PC-9 (cell line): ENCODE results near the gene DPH6. TPM values are rescaled to one million over a fixed set of nuclear protein-coding genes. Genes with fewer than 3 reads are reported as not detected.

Experiments used
- BruUV-seq: library from RNA; stranded (reverse); fragments of 400-500 nt; replicated peaks from 2 replicates; lab custom pipeline; 2021; lab: Mats Ljungman, UMichigan
- CTCF ChIA-PET: fragments of 300-600 bp; sonication (Branson Sonifier 250); formaldehyde crosslinking; loops from one replicate; lab custom pipeline; 2022; ENCODE audit warnings: antibody characterized with exemption; lab: Charles Lee
- POLR2A ChIA-PET: fragments of 300-600 bp; sonication (Branson Sonifier 250); formaldehyde crosslinking; loops from one replicate; lab custom pipeline; 2022; ENCODE audit warnings: antibody characterized with exemption; ENCODE audit not compliant: unreplicated experiment; lab: Charles Lee
- DNase-seq, 2 experiments: peaks; one replicate each; pipeline versions ENCODE4 v3.0.0 to v3.0.0-alpha.2; 2015 to 2022; ENCODE audit warnings: mixed read lengths in 1 of 2
- H2AFZ ChIP-seq: fragments of 200-600 bp; sonication (generic); 2 replicates; pipeline ENCODE4 v1.8.1; 2017; ENCODE audit warnings: antibody characterized with exemption
- H3F3A ChIP-seq: fragments of 200-600 bp; sonication (generic); 2 replicates; pipeline ENCODE4 v1.8.1; 2017; ENCODE audit warnings: antibody characterized with exemption, mild to moderate bottlenecking, low read depth; ENCODE audit not compliant: insufficient read depth
- H3K27ac ChIP-seq: fragments of 200-600 bp; sonication (generic); 2 replicates; pipeline ENCODE4 v1.6.1; 2016; ENCODE audit warnings: mixed run types
- H3K27me3 ChIP-seq: fragments of 200-600 bp; sonication (generic); 2 replicates; pipeline ENCODE4 v1.6.1; 2016; ENCODE audit warnings: low read depth, mixed run types; ENCODE audit not compliant: insufficient read depth
- H3K36me3 ChIP-seq: fragments of 200-600 bp; sonication (generic); 2 replicates; pipeline ENCODE4 v1.6.1; 2016; ENCODE audit warnings: low read depth, mixed run types
- H3K4me1 ChIP-seq: fragments of 200-600 bp; sonication (generic); replicated peaks from 2 replicates; pipeline ENCODE4 v1.6.1; 2016; ENCODE audit warnings: mixed run types; ENCODE audit not compliant: insufficient read depth
- H3K4me2 ChIP-seq: fragments of 200-600 bp; sonication (generic); 2 replicates; pipeline ENCODE4 v1.6.1; 2017; ENCODE audit warnings: mixed run types
- H3K4me3 ChIP-seq: fragments of 200-600 bp; sonication (generic); 2 replicates; pipeline ENCODE4 v1.6.1; 2016; ENCODE audit warnings: mixed run types
- H3K79me2 ChIP-seq: fragments of 200-600 bp; sonication (generic); 2 replicates; pipeline ENCODE4 v1.6.1; 2017; ENCODE audit warnings: low read depth, mixed run types
- H3K9me2 ChIP-seq: fragments of 200-600 bp; sonication (generic); 2 replicates; pipeline ENCODE4 v1.8.1; 2017; ENCODE audit warnings: mild to moderate bottlenecking; ENCODE audit not compliant: insufficient read depth
- H3K9me3 ChIP-seq: fragments of 200-600 bp; sonication (generic); 2 replicates; pipeline ENCODE4 v1.8.1; 2016; ENCODE audit warnings: low read depth; ENCODE audit not compliant: insufficient read depth
- H4K20me1 ChIP-seq: fragments of 200-600 bp; sonication (generic); 2 replicates; pipeline ENCODE4 v1.8.1; 2017; ENCODE audit not compliant: insufficient read depth
- CTCF ChIP-seq: fragments of 200-600 bp; sonication (generic); conservative IDR thresholded peaks from 2 replicates; pipeline ENCODE4 v1.6.1; 2017; ENCODE audit warnings: mixed run types, antibody characterized with exemption, mild to moderate bottlenecking, moderate library complexity
- EZH2 ChIP-seq: fragments of 200-600 bp; sonication (generic); IDR thresholded peaks from 2 replicates; pipeline ENCODE4 v1.8.0; 2017; ENCODE audit warnings: antibody characterized with exemption, low read depth
- intact Hi-C: fragments of 100-400 bp; cut with micrococcal nuclease; formaldehyde crosslinking; loops from one replicate; pipeline ENCODE4 v1.10.0; 2022; ENCODE audit not compliant: unreplicated experiment
- total RNA-seq: library from RNA; stranded (reverse); gene quantifications from 2 replicates; pipeline ENCODE4 v1.2.3, GENCODE V29; 2021

The DPH6 gene
- total RNA-seq, 1 experiment from 2014 or later = 14.8 TPM

- ChIA-PET CTCF (no interaction called here), POLR2A (no interaction called here)
- H3K9me2 ChIP-seq = no peaks in the 10 kb centered on the region
- no peaks in the 10 kb centered on the region for H3F3A ChIP-seq
- no peaks in the 10 kb centered on the region; the same call in 1 of the 2 replicates for H3K9me3 ChIP-seq
- DNase-seq = peak in 1 of 2 experiments; percentile 2
- intact Hi-C loops = no loop called here
- no peaks in the 10 kb centered on the region for H3K4me1 ChIP-seq
- no peaks in the 10 kb centered on the region for H3K27me3 ChIP-seq
- no peaks in the 10 kb centered on the region for H4K20me1 ChIP-seq
- no peak overlapping the region for H3K4me2 ChIP-seq
- H3K27ac ChIP-seq = no peak overlapping the region
- H2AFZ ChIP-seq = no peak overlapping the region
- no TSS peak for BruUV-seq
- no peak overlapping the region for H3K4me3 ChIP-seq
- no peaks in the 10 kb centered on the region for H3K79me2 ChIP-seq
- no peaks in the 10 kb centered on the region for H3K36me3 ChIP-seq
- TF ChIP-seq CTCF = no peak
- TF ChIP-seq EZH2 = no peak
Measured at GRCh38 chr15:35358824-35359223, 187.1 kb downstream of the DPH6 start.

GRCh38 chr15:35351059-35351458, 194.9 kb downstream of the DPH6 start:
- H3K4me1 ChIP-seq = no peaks in the 10 kb centered on the region
- H3K4me3 ChIP-seq = no peak overlapping the region
- no peaks in the 10 kb centered on the region for H3K9me3 ChIP-seq
- no peak for DNase-seq
- H3K4me2 ChIP-seq = no peak overlapping the region
- CTCF ChIA-PET = no interaction called here
- no peaks in the 10 kb centered on the region for H3K9me2 ChIP-seq
- no peaks in the 10 kb centered on the region for H3K27me3 ChIP-seq
- no TSS peak for BruUV-seq
- H3K27ac ChIP-seq = no peak overlapping the region
- H3F3A ChIP-seq = no peaks in the 10 kb centered on the region
- POLR2A ChIA-PET = interaction anchor here (0.7 kb wide), 2 partner anchors 25 to 64 kb away, joined by 4 to 5 read pairs; no protein-coding TSS in a partner anchor
- H4K20me1 ChIP-seq = no peaks in the 10 kb centered on the region
- intact Hi-C loops = no loop called here
- no peaks in the 10 kb centered on the region for H3K79me2 ChIP-seq
- TF ChIP-seq EZH2 = no peak
- TF ChIP-seq CTCF = no peak
- no peaks in the 10 kb centered on the region for H3K36me3 ChIP-seq
- no peak overlapping the region for H2AFZ ChIP-seq

DNA sequence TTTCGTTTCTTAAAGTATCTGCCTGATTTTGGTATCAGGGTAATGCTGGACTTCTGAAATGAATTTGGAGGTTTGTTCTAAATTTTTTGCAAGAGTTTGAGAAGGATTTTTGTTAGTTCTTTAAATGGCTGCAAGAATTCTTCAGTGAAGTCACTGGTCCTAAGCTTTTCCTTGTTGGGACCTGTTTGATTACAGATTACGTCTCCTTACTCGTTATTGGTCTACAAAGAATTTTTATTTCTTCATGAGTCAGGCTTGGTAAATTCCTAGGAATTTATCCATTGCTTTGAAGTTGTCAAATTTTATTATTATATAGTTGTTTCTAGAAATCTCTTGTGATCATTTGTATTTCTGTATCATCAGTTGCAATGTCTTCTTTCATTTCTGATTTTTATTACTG, 196.0 kb downstream of the DPH6 start:
- H3K4me3 ChIP-seq = no peak overlapping the region
- no peak for DNase-seq

DNA sequence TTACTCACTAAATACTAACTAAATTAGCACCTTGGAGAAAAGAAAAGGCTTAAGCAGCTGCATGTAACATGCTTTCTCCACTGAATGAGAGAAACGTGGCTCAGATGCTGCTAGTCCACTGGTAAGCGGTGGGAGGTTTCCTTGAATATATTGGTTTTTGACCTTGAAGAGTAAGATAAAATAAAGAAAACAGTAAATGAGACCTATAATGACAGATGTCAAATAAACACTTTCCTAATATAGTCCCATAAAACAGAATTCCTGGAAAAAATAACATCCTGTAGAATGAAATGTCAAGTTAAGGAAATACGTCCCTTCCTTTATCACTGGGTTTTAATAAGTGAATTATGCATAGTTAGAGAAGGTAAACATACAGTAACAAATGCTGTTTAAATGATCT, 215.0 kb downstream of the DPH6 start:
- no peak for TF ChIP-seq EZH2
- TF ChIP-seq CTCF = no peak
- Histone ChIP-seq H3K4me2 (no peak overlapping the region), H3K9me3 (no peaks in the 10 kb centered on the region), H3K79me2 (no peaks in the 10 kb centered on the region), H4K20me1 (no peaks in the 10 kb centered on the region), H3K4me3 (no peak overlapping the region), H3K36me3 (no peaks in the 10 kb centered on the region), H3K27me3 (no peaks in the 10 kb centered on the region), H2AFZ (no peak overlapping the region), H3K27ac (no peak overlapping the region), H3K4me1 (no peaks in the 10 kb centered on the region), H3F3A (no peaks in the 10 kb centered on the region), H3K9me2 (no peaks in the 10 kb centered on the region)
- intact Hi-C loops = no loop called here
- ChIA-PET CTCF (no interaction called here), POLR2A (no interaction called here)
- DNase-seq = no peak
- BruUV-seq = no TSS peak

More for the DNA sequence above, 196.0 kb downstream of the DPH6 start:
- no peaks in the 10 kb centered on the region for H3K36me3 ChIP-seq
- H3K79me2 ChIP-seq = no peaks in the 10 kb centered on the region
- no peaks in the 10 kb centered on the region for H3F3A ChIP-seq
- no peaks in the 10 kb centered on the region for H3K27me3 ChIP-seq
- TF ChIP-seq EZH2 = no peak
- ChIA-PET CTCF (no interaction called here), POLR2A (no interaction called here)
- H4K20me1 ChIP-seq = no peaks in the 10 kb centered on the region
- intact Hi-C loops = no loop called here
- no TSS peak for BruUV-seq
- no peaks in the 10 kb centered on the region for H3K4me1 ChIP-seq
- H3K9me2 ChIP-seq = no peaks in the 10 kb centered on the region
- no peak overlapping the region for H2AFZ ChIP-seq
- H3K4me2 ChIP-seq = no peak overlapping the region
- no peak overlapping the region for H3K27ac ChIP-seq
- H3K9me3 ChIP-seq = no peaks in the 10 kb centered on the region
